Left colon (tissue), 2 donors: ENCODE measurements around the gene NDC80. TPM values are rescaled to one million over a fixed set of nuclear protein-coding genes. Genes with fewer than 3 reads are reported as not detected.
A peak's percentile ranks its signal among the peaks of the same experiment; 100 is the strongest.
"Not testable (repeated sequence)": the region's sequence is repeated elsewhere in the genome, so short reads cannot be mapped to it uniquely, and the experiment has no call there.

ENCODE experiments used
- ATAC-seq: fragments of 200-7000 bp; cut with Tn5 transposase; one replicate; pipeline ENCODE4 v1.9.1; 2020; ENCODE audit warnings: mild to moderate bottlenecking, moderate library complexity
- DNase-seq, 2 donors: peaks; one replicate each; pipeline ENCODE4 v3.0.0-alpha.2; 2020
- intact Hi-C, 2 donors: fragments of 100-400 bp; cut with DNase I in 1 of 2; cut with micrococcal nuclease in 1 of 2; formaldehyde crosslinking; loops; one replicate each; pipeline versions ENCODE4 v1.11.2 to v1.14.0; 2022; cut with DNase I, micrococcal nuclease
- long read RNA-seq: library from polyadenylated mRNA; unstranded; transcript quantifications from one replicate; pipeline ENCODE4 v2.0.0, GENCODE V29; 2021
- total RNA-seq, 2 donors: library from RNA; stranded (reverse); fragmentation: NEBNext Ultra II Directional; extraction: Animal tissue kit (Norgen Biotek cat#: 25700); gene quantifications; one replicate each; pipeline ENCODE4 v1.2.1, GENCODE V29; 2021
- donor health status: DM: no; HTN: no; CAD: no.
- donor health status: DM: yes; HTN: yes; CAD: no.

NDC80 gene
- total RNA-seq, result 1 to 10 TPM; 3.2 to 5.8 TPM
- long read RNA-seq, partial matches to known transcripts, result 0 of 2 reads
- long read RNA-seq, other reads (novel, unspliced or antisense), result 0 of 2 reads

GRCh38 chr18:2571200-2572170, at the start of gene NDC80, which contains the start of gene METTL4:
Gene NDC80 (plus strand): TSS chr18:2571557. CDS start chr18:2572986, 1,429 bp downstream.
Gene METTL4 (minus strand): TSS chr18:2571505. CDS start chr18:2567216, 4,289 bp downstream.
- DNase-seq (peak; percentile 79 to 89), ATAC-seq (peak; percentile 91)
- intact Hi-C loops, result loop anchor here in 1 of 2 donors (10.0 kb wide), 1 partner anchor 83 kb away; the partner anchor contains the start of gene SMCHD1

GRCh38 chr18:2522112-2522511, 49.2 kb upstream of the NDC80 start:
- intact Hi-C loops, result no loop called here
- no peak for DNase-seq
- ATAC-seq, result no peak

GRCh38 chr18:2524794-2525198, 46.6 kb upstream of the NDC80 start:
- ATAC-seq, DNase-seq, intact Hi-C loops: not testable (repeated sequence)

GRCh38 chr18:2526329-2526728, 45.0 kb upstream of the NDC80 start:
- ATAC-seq (peak; percentile 37), DNase-seq (no peak)
- intact Hi-C loops, result no loop called here

GRCh38 chr18:2529154-2529553, 42.2 kb upstream of the NDC80 start:
- ATAC-seq (no peak), DNase-seq (no peak)

GRCh38 chr18:2531751-2532150, 39.6 kb upstream of the NDC80 start:
- ATAC-seq (no peak), DNase-seq (no peak)
- intact Hi-C loops, result no loop called here

More at GRCh38 chr18:2529154-2529553, 42.2 kb upstream of the NDC80 start:
- intact Hi-C loops, result no loop called here

GRCh38 chr18:2532797-2533196, 38.6 kb upstream of the NDC80 start:
- intact Hi-C loops, result no loop called here
- ATAC-seq, result no peak

GRCh38 chr18:2534906-2535305, 36.5 kb upstream of the NDC80 start:
- no peak for ATAC-seq
- no peak for DNase-seq
- intact Hi-C loops, result no loop called here

More at GRCh38 chr18:2532797-2533196, 38.6 kb upstream of the NDC80 start:
- no peak for DNase-seq

- ATAC-seq (no peak), DNase-seq (no peak)
- intact Hi-C loops, result no loop called here
Measured at GRCh38 chr18:2535419-2535910, 35.9 kb upstream of the NDC80 start.

- DNase-seq (no peak), ATAC-seq (no peak)
- intact Hi-C loops, result no loop called here
Measured at GRCh38 chr18:2536063-2536462, 35.3 kb upstream of the NDC80 start.

GRCh38 chr18:2536493-2536892, 34.9 kb upstream of the NDC80 start:
- ATAC-seq (no peak), DNase-seq (no peak)
- intact Hi-C loops, result no loop called here

GRCh38 chr18:2537296-2537695, 34.1 kb upstream of the NDC80 start:
- intact Hi-C loops, result no loop called here
- DNase-seq (no peak), ATAC-seq (no peak)

GRCh38 chr18:2538236-2538635, 33.1 kb upstream of the NDC80 start:
- ATAC-seq (no peak), DNase-seq (no peak)
- intact Hi-C loops, result no loop called here

- ATAC-seq, result peak; percentile 45
- intact Hi-C loops, result no loop called here
- no peak for DNase-seq
Measured at GRCh38 chr18:2538844-2539243, 32.5 kb upstream of the NDC80 start.

GRCh38 chr18:2540575-2540974, 30.8 kb upstream of the NDC80 start:
- no peak for ATAC-seq
- intact Hi-C loops, result loop anchor here in 1 of 2 donors (10.0 kb wide), 1 partner anchor 186 kb away; no protein-coding TSS in a partner anchor

GRCh38 chr18:2541925-2542563, 29.3 kb upstream of the NDC80 start:
- intact Hi-C loops, result loop anchor here in 1 of 2 donors (10.0 kb wide), 1 partner anchor 187 kb away; no protein-coding TSS in a partner anchor
- DNase-seq, result not testable (repeated sequence)
- peak; percentile 45 for ATAC-seq

More at GRCh38 chr18:2540575-2540974, 30.8 kb upstream of the NDC80 start:
- no peak for DNase-seq

- DNase-seq, result no peak
- ATAC-seq, result no peak
- intact Hi-C loops, result loop anchor here in 1 of 2 donors (10.0 kb wide), 1 partner anchor 190 kb away; no protein-coding TSS in a partner anchor
Measured at GRCh38 chr18:2545155-2545554, 26.2 kb upstream of the NDC80 start.

GRCh38 chr18:2547477-2548087, 23.8 kb upstream of the NDC80 start:
- ATAC-seq (peak; percentile 68), DNase-seq (no peak)
- intact Hi-C loops, result loop anchor here in 1 of 2 donors (10.0 kb wide), 1 partner anchor 193 kb away; no protein-coding TSS in a partner anchor
